Measurements from ENCODE around the gene G0S2. TPM values are rescaled to one million over a fixed set of nuclear protein-coding genes. Genes with fewer than 3 reads are reported as not detected.
"Not testable (repeated sequence)": the region's sequence is repeated elsewhere in the genome, so short reads cannot be mapped to it uniquely, and the experiment has no call there.

Gene G0S2
- total RNA-seq, 1 experiment from 2014 or later = 45.7 TPM

DNA sequence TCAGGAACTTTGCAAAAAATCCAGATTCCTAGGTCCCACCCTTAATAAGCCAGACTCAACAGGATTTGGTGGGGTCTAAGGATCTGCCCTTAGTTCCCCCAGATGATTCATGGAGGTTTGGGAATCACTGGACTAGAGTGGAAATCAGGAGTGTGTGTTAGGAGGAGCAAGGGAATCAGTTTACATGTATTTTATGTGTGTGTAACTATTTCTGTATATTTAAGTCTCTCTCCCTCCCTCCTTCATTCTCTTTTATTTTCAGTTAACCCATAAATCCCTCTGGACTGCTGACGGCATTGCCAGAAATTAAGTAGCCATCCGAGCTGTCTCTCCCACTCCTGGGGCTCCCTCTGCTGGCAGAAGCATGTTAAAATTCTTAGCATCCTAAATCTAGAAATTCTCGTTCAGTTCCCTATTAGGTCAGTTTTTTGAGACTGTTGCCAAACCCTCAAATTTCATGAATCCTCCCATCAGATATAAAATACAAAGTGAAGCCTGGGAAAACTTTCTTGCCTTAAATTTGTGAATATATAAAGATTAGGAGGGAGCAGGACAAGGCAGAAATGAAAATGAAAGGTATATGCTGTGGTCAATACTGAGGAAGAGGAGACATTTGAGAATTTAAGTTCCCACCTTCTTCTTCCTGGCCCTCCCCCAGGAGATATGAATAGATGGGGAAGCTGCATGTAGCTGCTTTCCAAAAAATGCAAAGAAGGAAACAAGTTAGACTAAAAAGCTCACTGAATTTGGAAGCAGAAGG lies 17.7 kb downstream of the G0S2 start:
- Mint-ChIP-seq H3K4me1 (ENCODE audit: low read depth, unreplicated experiment) (peaks cover 25% of the 10 kb centered on the region), H3K36me3 (ENCODE audit: insufficient read depth, unreplicated experiment) (no peaks in the 10 kb centered on the region), H3K4me3 (ENCODE audit: unreplicated experiment) (no peak overlapping the region), H3K27ac (ENCODE audit: unreplicated experiment) (no peak overlapping the region), H3K9me3 (ENCODE audit: unreplicated experiment) (no peaks in the 10 kb centered on the region), H3K27me3 (ENCODE audit: insufficient read depth, unreplicated experiment) (peaks cover 19% of the 10 kb centered on the region)
- no peaks in the 10 kb centered on the region for H3K9me3 ChIP-seq
- DNase-seq = peak; percentile 76 to 83
- ChIA-PET POLR2A (no interaction called here), CTCF (interaction anchor here (0.5 to 1.8 kb wide), 4 partner anchors 40 to 368 kb away, joined by 3 to 6 read pairs (median 4); no protein-coding TSS in a partner anchor)
- intact Hi-C loops (cut with micrococcal nuclease; ENCODE audit: unreplicated experiment) = loop anchor here (1.0 to 2.0 kb wide), 7 partner anchors 42 to 124 kb away; no protein-coding TSS in a partner anchor
- BruUV-seq (replicated peaks) = no TSS peak
- H3K4me1 ChIP-seq = peaks cover 16% of the 10 kb centered on the region
- H3K27me3 ChIP-seq (replicated peaks; ENCODE audit: control insufficient read depth, insufficient read depth, low read length) = no peaks in the 10 kb centered on the region
- no peaks in the 10 kb centered on the region for H3K36me3 ChIP-seq (ENCODE audit: control insufficient read depth, insufficient read depth, low read length)
- TF ChIP-seq, protein P1, sequence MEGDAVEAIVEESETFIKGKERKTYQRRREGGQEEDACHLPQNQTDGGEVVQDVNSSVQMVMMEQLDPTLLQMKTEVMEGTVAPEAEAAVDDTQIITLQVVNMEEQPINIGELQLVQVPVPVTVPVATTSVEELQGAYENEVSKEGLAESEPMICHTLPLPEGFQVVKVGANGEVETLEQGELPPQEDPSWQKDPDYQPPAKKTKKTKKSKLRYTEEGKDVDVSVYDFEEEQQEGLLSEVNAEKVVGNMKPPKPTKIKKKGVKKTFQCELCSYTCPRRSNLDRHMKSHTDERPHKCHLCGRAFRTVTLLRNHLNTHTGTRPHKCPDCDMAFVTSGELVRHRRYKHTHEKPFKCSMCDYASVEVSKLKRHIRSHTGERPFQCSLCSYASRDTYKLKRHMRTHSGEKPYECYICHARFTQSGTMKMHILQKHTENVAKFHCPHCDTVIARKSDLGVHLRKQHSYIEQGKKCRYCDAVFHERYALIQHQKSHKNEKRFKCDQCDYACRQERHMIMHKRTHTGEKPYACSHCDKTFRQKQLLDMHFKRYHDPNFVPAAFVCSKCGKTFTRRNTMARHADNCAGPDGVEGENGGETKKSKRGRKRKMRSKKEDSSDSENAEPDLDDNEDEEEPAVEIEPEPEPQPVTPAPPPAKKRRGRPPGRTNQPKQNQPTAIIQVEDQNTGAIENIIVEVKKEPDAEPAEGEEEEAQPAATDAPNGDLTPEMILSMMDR (IDR thresholded peaks at IDR 0.05; ENCODE audit: insufficient read depth in 1 of 2, low read depth in 1 of 2, low read length in 1 of 2, severe bottlenecking in 1 of 2, unreplicated experiment in 1 of 2) = peak; percentile 80 to 89
- H3K4me3 ChIP-seq (ENCODE audit: low read depth, low read length) = no peak overlapping the region

DNA sequence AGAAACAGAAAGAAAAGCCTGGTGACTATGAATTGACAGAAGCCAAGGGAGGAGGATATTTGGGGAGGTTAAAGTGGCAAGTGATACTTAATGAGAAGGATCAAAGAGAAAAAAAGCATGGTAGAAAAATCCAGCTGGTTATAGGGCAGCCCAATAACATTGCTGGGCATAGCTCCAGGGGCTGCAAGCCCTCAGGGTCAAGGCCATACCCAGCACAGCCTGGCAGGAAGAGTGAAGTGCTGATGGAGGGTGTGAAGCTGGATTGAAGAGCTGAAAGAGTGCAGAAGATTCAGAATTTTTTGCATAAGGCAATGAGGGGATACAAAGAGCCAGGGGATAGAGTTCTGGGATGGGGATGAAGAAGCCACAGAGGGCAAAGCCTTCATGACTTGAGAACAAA lies 21.5 kb downstream of the G0S2 start:
- CTCF ChIA-PET = interaction anchor here (1.2 kb wide), 1 partner anchor 8 kb away, joined by 3 read pairs; no protein-coding TSS in a partner anchor
- H3K9me3 Mint-ChIP-seq (ENCODE audit: unreplicated experiment) = no peaks in the 10 kb centered on the region
- DNase-seq = no peak

DNA sequence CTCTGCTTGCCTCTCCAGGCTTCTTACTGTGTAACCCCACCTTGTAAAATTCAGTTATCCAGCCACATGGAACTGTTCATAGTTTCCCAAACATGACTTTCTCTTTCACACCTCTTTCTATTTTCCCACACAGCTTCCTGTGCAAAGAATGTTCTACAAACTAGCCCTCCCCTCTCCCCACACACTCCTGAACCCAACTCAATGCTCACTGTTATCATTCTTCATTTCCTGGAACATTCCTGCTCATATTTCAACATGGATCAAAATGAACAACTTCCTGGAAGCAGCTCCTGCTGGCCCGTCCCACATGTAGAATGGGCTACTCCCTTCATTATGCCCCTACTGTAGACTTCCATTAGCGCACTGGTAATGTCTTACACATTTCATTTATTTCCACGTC lies 21.9 kb downstream of the G0S2 start:
- H3K27me3 Mint-ChIP-seq (ENCODE audit: insufficient read depth, unreplicated experiment) = peaks cover 25% of the 10 kb centered on the region
- DNase-seq = no peak
- no peaks in the 10 kb centered on the region for H3K27me3 ChIP-seq (replicated peaks; ENCODE audit: control insufficient read depth, insufficient read depth, low read length)
- H3K4me3 Mint-ChIP-seq (ENCODE audit: unreplicated experiment) = no peak overlapping the region
- TF ChIP-seq, protein P1 (IDR thresholded peaks at IDR 0.05; ENCODE audit: insufficient read depth in 1 of 2, low read depth in 1 of 2, low read length in 1 of 2, severe bottlenecking in 1 of 2, unreplicated experiment in 1 of 2) = no peak
- no peak overlapping the region for H3K27ac Mint-ChIP-seq (ENCODE audit: unreplicated experiment)
- H3K36me3 ChIP-seq (ENCODE audit: control insufficient read depth, insufficient read depth, low read length) = no peaks in the 10 kb centered on the region
- H3K4me3 ChIP-seq (ENCODE audit: low read depth, low read length) = no peak overlapping the region
- no peaks in the 10 kb centered on the region for H3K4me1 ChIP-seq
- no TSS peak for BruUV-seq (replicated peaks)
- no peaks in the 10 kb centered on the region for H3K9me3 ChIP-seq
- peaks cover 10% of the 10 kb centered on the region for H3K4me1 Mint-ChIP-seq (ENCODE audit: low read depth, unreplicated experiment)
- no peaks in the 10 kb centered on the region for H3K36me3 Mint-ChIP-seq (ENCODE audit: insufficient read depth, unreplicated experiment)
- POLR2A ChIA-PET = no interaction called here
- no peaks in the 10 kb centered on the region for H3K9me3 Mint-ChIP-seq (ENCODE audit: unreplicated experiment)
- CTCF ChIA-PET = interaction anchor here (1.2 kb wide), 1 partner anchor 8 kb away, joined by 3 read pairs; no protein-coding TSS in a partner anchor
- intact Hi-C loops (cut with micrococcal nuclease; ENCODE audit: unreplicated experiment) = no loop called here

More for the DNA sequence above, 21.5 kb downstream of the G0S2 start:
- Histone ChIP-seq H3K36me3 (ENCODE audit: control insufficient read depth, insufficient read depth, low read length) (no peaks in the 10 kb centered on the region), H3K4me1 (no peaks in the 10 kb centered on the region), H3K9me3 (no peaks in the 10 kb centered on the region), H3K4me3 (ENCODE audit: low read depth, low read length) (no peak overlapping the region), H3K27me3 (replicated peaks; ENCODE audit: control insufficient read depth, insufficient read depth, low read length) (no peaks in the 10 kb centered on the region)
- Mint-ChIP-seq H3K27me3 (ENCODE audit: insufficient read depth, unreplicated experiment) (peaks cover 23% of the 10 kb centered on the region), H3K27ac (ENCODE audit: unreplicated experiment) (no peak overlapping the region), H3K4me1 (ENCODE audit: low read depth, unreplicated experiment) (peaks cover 13% of the 10 kb centered on the region), H3K36me3 (ENCODE audit: insufficient read depth, unreplicated experiment) (no peaks in the 10 kb centered on the region), H3K4me3 (ENCODE audit: unreplicated experiment) (no peak overlapping the region)
- POLR2A ChIA-PET = no interaction called here
- intact Hi-C loops (cut with micrococcal nuclease; ENCODE audit: unreplicated experiment) = no loop called here
- TF ChIP-seq, protein P1 (IDR thresholded peaks at IDR 0.05; ENCODE audit: insufficient read depth in 1 of 2, low read depth in 1 of 2, low read length in 1 of 2, severe bottlenecking in 1 of 2, unreplicated experiment in 1 of 2) = no peak
- BruUV-seq (replicated peaks) = no TSS peak

DNA sequence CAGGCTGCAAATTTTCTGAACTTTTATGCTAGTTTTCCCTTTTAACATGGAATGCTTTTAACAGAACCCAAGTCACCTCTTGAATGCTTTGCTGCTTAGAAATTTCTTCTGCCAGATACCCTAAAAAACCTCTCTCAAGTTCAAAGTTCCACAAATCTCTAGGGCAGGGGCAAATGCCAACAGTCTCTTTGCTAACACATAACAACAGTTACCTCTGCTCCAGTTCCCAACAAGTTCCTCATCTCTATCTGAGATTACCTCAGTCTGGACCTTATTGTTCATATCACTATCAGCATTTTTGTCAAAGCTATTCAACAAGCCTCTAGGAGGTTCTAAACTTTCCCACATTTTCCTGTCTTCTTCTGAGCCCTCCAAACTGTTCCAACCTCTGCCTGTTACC lies 25.5 kb downstream of the G0S2 start:
- POLR2A ChIA-PET; H3K27me3 ChIP-seq (replicated peaks; ENCODE audit: control insufficient read depth, insufficient read depth, low read length); H3K27ac Mint-ChIP-seq (ENCODE audit: unreplicated experiment); intact Hi-C loops (cut with micrococcal nuclease; ENCODE audit: unreplicated experiment); H3K4me3 Mint-ChIP-seq (ENCODE audit: unreplicated experiment); H3K9me3 ChIP-seq; DNase-seq; H3K36me3 Mint-ChIP-seq (ENCODE audit: insufficient read depth, unreplicated experiment); H3K9me3 Mint-ChIP-seq (ENCODE audit: unreplicated experiment); CTCF ChIA-PET; BruUV-seq (replicated peaks); H3K4me1 ChIP-seq; H3K4me3 ChIP-seq (ENCODE audit: low read depth, low read length); H3K36me3 ChIP-seq (ENCODE audit: control insufficient read depth, insufficient read depth, low read length); H3K4me1 Mint-ChIP-seq (ENCODE audit: low read depth, unreplicated experiment): not testable (repeated sequence)
- peaks cover 24% of the 10 kb centered on the region for H3K27me3 Mint-ChIP-seq (ENCODE audit: insufficient read depth, unreplicated experiment)

Measured in Caco-2 (cell line).